ENCODE results near the gene UTP14A.

Gene UTP14A

DNA sequence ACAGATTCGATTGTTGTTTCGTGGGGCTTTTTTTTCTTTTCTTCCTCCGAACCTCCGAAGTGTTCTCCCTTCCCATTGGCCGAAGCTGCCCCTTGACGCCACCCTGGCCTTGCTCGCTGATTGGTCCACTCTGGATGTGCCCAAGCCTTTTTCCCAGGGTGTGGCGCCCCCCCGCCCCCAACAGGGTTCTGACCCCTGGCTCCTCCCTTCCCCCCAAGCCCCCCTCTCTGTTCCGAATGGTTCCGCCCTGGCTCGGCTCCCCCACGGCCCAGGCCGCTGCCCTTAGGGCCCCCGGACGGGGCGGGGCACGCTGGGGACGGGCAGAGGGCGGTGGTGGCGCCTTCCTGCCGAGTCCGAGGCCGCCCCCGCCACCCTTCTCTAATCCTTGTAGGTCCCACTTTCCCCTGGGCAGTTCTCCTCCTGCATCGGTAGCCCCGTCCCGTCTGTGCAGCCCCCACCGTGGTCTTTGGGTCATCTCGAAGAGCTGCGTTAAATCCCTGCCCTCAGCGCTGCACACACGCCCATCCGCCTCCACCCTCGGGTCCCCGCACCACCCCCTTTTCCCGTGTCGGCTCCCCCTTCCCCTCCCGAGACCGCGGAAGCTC, 25.5 kb downstream of the UTP14A start:
- Mint-ChIP-seq H3K27ac (peak overlapping the region; percentile 87), H3K4me1 (peaks cover 19% of the 10 kb centered on the region), H3K9me3 (peaks cover 46% of the 10 kb centered on the region), H3K36me3 (ENCODE audit: low read depth) (peaks cover 9% of the 10 kb centered on the region), H3K4me3 (peak overlapping the region; percentile 90), H3K27me3 (ENCODE audit: low read depth, poor library complexity) (peaks cover 36% of the 10 kb centered on the region)
- TF ChIP-seq, protein P1, sequence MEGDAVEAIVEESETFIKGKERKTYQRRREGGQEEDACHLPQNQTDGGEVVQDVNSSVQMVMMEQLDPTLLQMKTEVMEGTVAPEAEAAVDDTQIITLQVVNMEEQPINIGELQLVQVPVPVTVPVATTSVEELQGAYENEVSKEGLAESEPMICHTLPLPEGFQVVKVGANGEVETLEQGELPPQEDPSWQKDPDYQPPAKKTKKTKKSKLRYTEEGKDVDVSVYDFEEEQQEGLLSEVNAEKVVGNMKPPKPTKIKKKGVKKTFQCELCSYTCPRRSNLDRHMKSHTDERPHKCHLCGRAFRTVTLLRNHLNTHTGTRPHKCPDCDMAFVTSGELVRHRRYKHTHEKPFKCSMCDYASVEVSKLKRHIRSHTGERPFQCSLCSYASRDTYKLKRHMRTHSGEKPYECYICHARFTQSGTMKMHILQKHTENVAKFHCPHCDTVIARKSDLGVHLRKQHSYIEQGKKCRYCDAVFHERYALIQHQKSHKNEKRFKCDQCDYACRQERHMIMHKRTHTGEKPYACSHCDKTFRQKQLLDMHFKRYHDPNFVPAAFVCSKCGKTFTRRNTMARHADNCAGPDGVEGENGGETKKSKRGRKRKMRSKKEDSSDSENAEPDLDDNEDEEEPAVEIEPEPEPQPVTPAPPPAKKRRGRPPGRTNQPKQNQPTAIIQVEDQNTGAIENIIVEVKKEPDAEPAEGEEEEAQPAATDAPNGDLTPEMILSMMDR (IDR thresholded peaks at IDR 0.05), result no peak
- peak; percentile 83 for DNase-seq

DNA sequence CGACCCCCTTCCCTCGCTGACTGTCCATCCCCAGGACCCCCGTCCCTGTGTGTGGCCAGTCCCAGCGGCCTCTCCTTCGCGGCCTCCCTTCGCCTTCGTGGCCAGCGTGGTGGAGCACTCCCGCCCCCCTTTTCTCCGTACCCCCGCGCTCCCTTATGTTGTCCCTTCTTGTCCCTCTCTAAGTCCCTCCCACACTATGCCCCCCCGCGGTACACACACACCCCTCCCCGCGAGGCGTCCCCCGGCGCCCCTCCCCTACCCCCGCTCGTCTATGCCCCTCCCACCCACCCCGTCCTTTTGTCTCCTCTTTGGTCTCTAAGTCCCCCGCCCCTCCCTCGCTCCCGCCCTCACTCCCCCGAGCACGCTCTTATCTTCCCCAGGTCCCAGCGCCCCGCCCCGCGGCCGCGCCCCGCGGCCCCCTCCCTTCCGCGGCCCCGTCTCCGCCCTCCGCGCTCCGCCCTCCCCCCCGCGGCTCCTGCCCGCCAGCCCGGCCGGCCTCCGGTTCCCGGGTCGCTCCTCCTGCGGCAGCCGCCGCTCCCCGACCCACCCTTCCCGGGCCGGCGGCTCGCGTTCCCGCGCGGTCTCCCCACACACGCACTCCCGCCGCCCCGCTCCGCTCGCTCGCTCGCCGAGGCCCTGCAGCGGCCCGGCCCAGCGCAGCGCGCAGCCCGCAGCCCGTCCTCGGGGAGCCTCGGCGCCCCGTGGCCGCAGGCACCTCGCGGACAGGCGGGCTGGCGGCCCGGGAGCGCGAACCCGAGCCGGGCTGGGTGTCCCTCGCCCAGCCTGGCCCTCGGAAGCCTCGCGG, 26.3 kb downstream of the UTP14A start:
- peak; percentile 84 for DNase-seq
- TF ChIP-seq, protein P1 (IDR thresholded peaks at IDR 0.05), result no peak
- no peak overlapping the region for H3K27ac Mint-ChIP-seq

DNA sequence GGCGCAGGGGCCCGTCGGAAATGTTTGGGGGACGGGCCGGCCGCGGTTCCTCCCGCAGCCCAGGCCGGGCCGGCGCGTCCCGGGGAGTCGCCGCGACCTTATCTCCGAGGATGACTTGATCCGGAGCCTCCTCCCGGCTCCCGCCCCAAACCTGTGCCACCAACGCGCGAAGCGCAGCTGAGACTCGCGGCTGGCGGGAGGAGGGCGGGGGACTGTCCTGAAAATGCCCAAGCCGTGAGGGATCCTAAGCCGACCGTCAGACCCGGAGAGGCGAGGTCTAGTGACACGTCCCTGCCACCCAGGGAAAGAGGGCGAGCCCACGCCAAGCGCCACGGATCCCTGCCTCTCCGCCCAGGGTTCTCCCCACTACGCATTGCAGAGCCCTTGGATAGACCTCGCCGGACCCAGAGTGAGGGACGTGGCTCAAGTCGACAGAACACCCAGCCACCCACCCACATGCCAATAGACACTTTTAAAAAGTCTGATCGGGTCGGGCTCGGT, 26.9 kb downstream of the UTP14A start:
- DNase-seq, result peak; percentile 35

More for the DNA sequence above, 26.3 kb downstream of the UTP14A start:
- Mint-ChIP-seq H3K27me3 (ENCODE audit: low read depth, poor library complexity) (peaks cover 41% of the 10 kb centered on the region), H3K9me3 (peaks cover 48% of the 10 kb centered on the region), H3K4me1 (peaks cover 26% of the 10 kb centered on the region), H3K36me3 (ENCODE audit: low read depth) (peaks cover 4% of the 10 kb centered on the region), H3K4me3 (peak overlapping the region; percentile 90)

DNA sequence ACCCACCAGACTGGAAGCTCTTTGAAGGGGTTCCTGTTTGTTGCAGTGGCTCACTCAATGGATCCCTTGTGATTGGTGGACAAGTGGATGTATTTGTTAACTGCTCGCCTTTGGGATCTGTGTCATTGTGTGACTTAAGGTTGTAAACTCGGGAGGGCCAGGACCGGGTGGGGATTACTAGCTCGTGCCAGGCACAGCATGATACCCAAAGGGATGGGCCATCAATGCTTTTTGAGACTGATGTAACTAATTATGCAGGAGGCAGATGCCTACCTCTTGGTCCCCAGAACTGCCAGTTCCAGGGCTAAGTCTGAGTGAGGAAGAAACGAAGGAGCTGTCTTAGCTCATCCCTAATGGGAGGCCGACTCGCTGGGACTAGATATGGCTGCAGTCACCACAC, 27.7 kb downstream of the UTP14A start:
- H3K36me3 Mint-ChIP-seq (ENCODE audit: low read depth), result peaks cover 4% of the 10 kb centered on the region
- peaks cover 52% of the 10 kb centered on the region for H3K9me3 Mint-ChIP-seq
- H3K27me3 Mint-ChIP-seq (ENCODE audit: low read depth, poor library complexity), result peaks cover 45% of the 10 kb centered on the region
- TF ChIP-seq, protein P1 (IDR thresholded peaks at IDR 0.05), result no peak
- H3K27ac Mint-ChIP-seq, result no peak overlapping the region
- no peak for DNase-seq
- peak overlapping the region; percentile 75 for H3K4me3 Mint-ChIP-seq
- H3K4me1 Mint-ChIP-seq, result peaks cover 36% of the 10 kb centered on the region

More for the DNA sequence above, 26.9 kb downstream of the UTP14A start:
- peak overlapping the region; percentile 75 for H3K4me3 Mint-ChIP-seq
- peaks cover 49% of the 10 kb centered on the region for H3K9me3 Mint-ChIP-seq
- H3K27ac Mint-ChIP-seq, result no peak overlapping the region
- TF ChIP-seq, protein P1 (IDR thresholded peaks at IDR 0.05), result no peak
- H3K36me3 Mint-ChIP-seq (ENCODE audit: low read depth), result peaks cover 4% of the 10 kb centered on the region
- H3K4me1 Mint-ChIP-seq, result peaks cover 28% of the 10 kb centered on the region
- H3K27me3 Mint-ChIP-seq (ENCODE audit: low read depth, poor library complexity), result peaks cover 41% of the 10 kb centered on the region

DNA sequence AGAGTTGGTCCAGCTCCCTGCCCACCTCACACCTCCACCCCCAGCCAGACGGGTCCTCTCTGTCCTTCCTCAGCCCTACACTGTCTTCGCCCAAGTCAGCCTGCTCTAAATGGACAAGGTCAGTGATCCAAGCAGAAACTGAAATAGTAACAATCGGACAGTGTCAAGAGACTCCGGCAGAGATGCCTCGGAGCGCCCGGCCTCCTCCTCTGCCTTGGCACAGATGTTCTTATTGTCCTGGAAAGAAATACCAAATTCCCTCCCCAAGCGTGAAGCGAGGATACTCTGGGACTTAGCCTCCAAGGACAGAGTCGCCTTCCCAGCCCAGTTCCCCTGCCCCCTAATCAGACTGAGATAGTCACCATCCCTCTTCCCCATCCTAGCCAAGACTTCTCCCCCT, 28.5 kb downstream of the UTP14A start:
- H3K4me3 Mint-ChIP-seq, result peak overlapping the region; percentile 57
- peaks cover 47% of the 10 kb centered on the region for H3K9me3 Mint-ChIP-seq
- no peaks in the 10 kb centered on the region for H3K36me3 Mint-ChIP-seq (ENCODE audit: low read depth)
- H3K27ac Mint-ChIP-seq, result no peak overlapping the region
- peaks cover 45% of the 10 kb centered on the region for H3K27me3 Mint-ChIP-seq (ENCODE audit: low read depth, poor library complexity)
- H3K4me1 Mint-ChIP-seq, result peaks cover 36% of the 10 kb centered on the region
- TF ChIP-seq, protein P1 (IDR thresholded peaks at IDR 0.05), result no peak
- DNase-seq, result no peak
